PC-9 (cell line): ENCODE measurements around the gene ZNF512. TPM values are rescaled to one million over a fixed set of nuclear protein-coding genes. Genes with fewer than 3 reads are reported as not detected.
"Not testable (repeated sequence)": the region's sequence is repeated elsewhere in the genome, so short reads cannot be mapped to it uniquely, and the experiment has no call there.

Source experiments
- BruUV-seq: library from RNA; stranded (reverse); fragments of 400-500 nt; replicated peaks from 2 replicates; lab custom pipeline; 2021; lab: Mats Ljungman, UMichigan
- CTCF ChIA-PET: fragments of 300-600 bp; sonication (Branson Sonifier 250); formaldehyde crosslinking; loops from one replicate; lab custom pipeline; 2022; ENCODE audit warnings: antibody characterized with exemption; lab: Charles Lee
- POLR2A ChIA-PET: fragments of 300-600 bp; sonication (Branson Sonifier 250); formaldehyde crosslinking; loops from one replicate; lab custom pipeline; 2022; ENCODE audit warnings: antibody characterized with exemption; ENCODE audit not compliant: unreplicated experiment; lab: Charles Lee
- DNase-seq, 2 experiments: peaks; one replicate each; pipeline versions ENCODE4 v3.0.0 to v3.0.0-alpha.2; 2015 to 2022; ENCODE audit warnings: mixed read lengths in 1 of 2
- H2AFZ ChIP-seq: fragments of 200-600 bp; sonication (generic); 2 replicates; pipeline ENCODE4 v1.8.1; 2017; ENCODE audit warnings: antibody characterized with exemption
- H3F3A ChIP-seq: fragments of 200-600 bp; sonication (generic); 2 replicates; pipeline ENCODE4 v1.8.1; 2017; ENCODE audit warnings: antibody characterized with exemption, mild to moderate bottlenecking, low read depth; ENCODE audit not compliant: insufficient read depth
- H3K27ac ChIP-seq: fragments of 200-600 bp; sonication (generic); 2 replicates; pipeline ENCODE4 v1.6.1; 2016; ENCODE audit warnings: mixed run types
- H3K27me3 ChIP-seq: fragments of 200-600 bp; sonication (generic); 2 replicates; pipeline ENCODE4 v1.6.1; 2016; ENCODE audit warnings: low read depth, mixed run types; ENCODE audit not compliant: insufficient read depth
- H3K36me3 ChIP-seq: fragments of 200-600 bp; sonication (generic); 2 replicates; pipeline ENCODE4 v1.6.1; 2016; ENCODE audit warnings: low read depth, mixed run types
- H3K4me1 ChIP-seq: fragments of 200-600 bp; sonication (generic); replicated peaks from 2 replicates; pipeline ENCODE4 v1.6.1; 2016; ENCODE audit warnings: mixed run types; ENCODE audit not compliant: insufficient read depth
- H3K4me2 ChIP-seq: fragments of 200-600 bp; sonication (generic); 2 replicates; pipeline ENCODE4 v1.6.1; 2017; ENCODE audit warnings: mixed run types
- H3K4me3 ChIP-seq: fragments of 200-600 bp; sonication (generic); 2 replicates; pipeline ENCODE4 v1.6.1; 2016; ENCODE audit warnings: mixed run types
- H3K79me2 ChIP-seq: fragments of 200-600 bp; sonication (generic); 2 replicates; pipeline ENCODE4 v1.6.1; 2017; ENCODE audit warnings: low read depth, mixed run types
- H3K9me2 ChIP-seq: fragments of 200-600 bp; sonication (generic); 2 replicates; pipeline ENCODE4 v1.8.1; 2017; ENCODE audit warnings: mild to moderate bottlenecking; ENCODE audit not compliant: insufficient read depth
- H3K9me3 ChIP-seq: fragments of 200-600 bp; sonication (generic); 2 replicates; pipeline ENCODE4 v1.8.1; 2016; ENCODE audit warnings: low read depth; ENCODE audit not compliant: insufficient read depth
- H4K20me1 ChIP-seq: fragments of 200-600 bp; sonication (generic); 2 replicates; pipeline ENCODE4 v1.8.1; 2017; ENCODE audit not compliant: insufficient read depth
- EZH2 ChIP-seq: fragments of 200-600 bp; sonication (generic); IDR thresholded peaks from 2 replicates; pipeline ENCODE4 v1.8.0; 2017; ENCODE audit warnings: antibody characterized with exemption, low read depth
- intact Hi-C: fragments of 100-400 bp; cut with micrococcal nuclease; formaldehyde crosslinking; loops from one replicate; pipeline ENCODE4 v1.10.0; 2022; ENCODE audit not compliant: unreplicated experiment
- total RNA-seq: library from RNA; stranded (reverse); gene quantifications from 2 replicates; pipeline ENCODE4 v1.2.3, GENCODE V29; 2021
- TF ChIP-seq, protein P1 (sequence below): fragments of 200-600 bp; sonication (generic); conservative IDR thresholded peaks from 2 replicates; pipeline ENCODE4 v1.6.1; 2017; ENCODE audit warnings: mixed run types, antibody characterized with exemption, mild to moderate bottlenecking, moderate library complexity

Gene ZNF512
- total RNA-seq, 1 experiment from 2014 or later, result 40.6 TPM

DNA sequence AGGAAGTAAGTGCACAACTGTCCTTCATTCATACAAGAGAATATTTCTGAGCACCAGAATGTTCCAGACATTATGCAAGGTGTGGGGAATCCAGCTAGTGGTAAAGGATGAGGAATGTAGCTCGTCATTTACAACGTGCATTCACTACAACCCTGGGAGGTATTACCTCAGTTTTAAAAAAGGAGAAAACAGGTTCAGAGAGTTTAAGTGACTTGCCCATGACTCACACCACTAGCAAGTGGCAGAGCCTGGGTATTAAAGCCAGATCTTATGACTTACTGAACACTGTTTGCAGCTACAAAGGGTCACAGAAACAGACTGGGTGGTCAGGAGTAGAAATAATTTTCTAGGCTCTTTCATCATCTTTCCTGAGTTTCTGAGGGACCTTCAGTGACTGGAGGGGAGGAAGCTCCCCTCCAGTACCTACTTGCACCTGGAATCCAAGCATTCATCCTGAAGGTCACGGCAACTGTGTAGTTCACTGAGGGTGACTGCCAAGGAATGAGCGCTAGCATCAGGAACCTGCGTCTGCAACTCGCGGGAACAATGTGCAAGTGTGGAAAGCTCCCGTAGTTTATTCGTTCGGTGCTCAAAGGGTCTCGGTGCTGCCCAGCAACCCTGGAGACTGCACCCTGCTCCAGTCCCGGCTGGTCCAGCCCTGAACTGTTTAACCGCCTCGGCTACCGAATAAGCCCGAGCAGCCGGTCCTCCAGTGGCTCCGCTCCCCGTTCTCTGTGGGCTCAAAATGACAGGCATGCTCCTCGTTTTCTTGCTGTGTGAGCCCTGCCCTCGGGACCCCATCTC, 45.3 kb downstream of the ZNF512 start:
- Histone ChIP-seq H3K36me3 (peaks cover 23% of the 10 kb centered on the region; the same call in 1 of the 2 replicates), H3K27me3 (no peaks in the 10 kb centered on the region), H3K79me2 (peaks cover 12% of the 10 kb centered on the region; the same call in 1 of the 2 replicates), H3K9me3 (no peaks in the 10 kb centered on the region), H4K20me1 (no peaks in the 10 kb centered on the region), H3K27ac (peak overlapping the region; percentile 86), H3K4me1 (peaks cover 27% of the 10 kb centered on the region), H3K9me2 (no peaks in the 10 kb centered on the region), H3K4me3 (peak overlapping the region; percentile 86), H2AFZ (peak overlapping the region; percentile 88), H3F3A (peaks cover 23% of the 10 kb centered on the region; the same call in 1 of the 2 replicates), H3K4me2 (peak overlapping the region; percentile 97)
- intact Hi-C loops, result loop anchor here (1.0 to 5.0 kb wide), 5 partner anchors 139 to 306 kb away; partner anchors contain the start of genes IFT172, KRTCAP3, MPV17 and PPM1G
- TF ChIP-seq, protein P1, sequence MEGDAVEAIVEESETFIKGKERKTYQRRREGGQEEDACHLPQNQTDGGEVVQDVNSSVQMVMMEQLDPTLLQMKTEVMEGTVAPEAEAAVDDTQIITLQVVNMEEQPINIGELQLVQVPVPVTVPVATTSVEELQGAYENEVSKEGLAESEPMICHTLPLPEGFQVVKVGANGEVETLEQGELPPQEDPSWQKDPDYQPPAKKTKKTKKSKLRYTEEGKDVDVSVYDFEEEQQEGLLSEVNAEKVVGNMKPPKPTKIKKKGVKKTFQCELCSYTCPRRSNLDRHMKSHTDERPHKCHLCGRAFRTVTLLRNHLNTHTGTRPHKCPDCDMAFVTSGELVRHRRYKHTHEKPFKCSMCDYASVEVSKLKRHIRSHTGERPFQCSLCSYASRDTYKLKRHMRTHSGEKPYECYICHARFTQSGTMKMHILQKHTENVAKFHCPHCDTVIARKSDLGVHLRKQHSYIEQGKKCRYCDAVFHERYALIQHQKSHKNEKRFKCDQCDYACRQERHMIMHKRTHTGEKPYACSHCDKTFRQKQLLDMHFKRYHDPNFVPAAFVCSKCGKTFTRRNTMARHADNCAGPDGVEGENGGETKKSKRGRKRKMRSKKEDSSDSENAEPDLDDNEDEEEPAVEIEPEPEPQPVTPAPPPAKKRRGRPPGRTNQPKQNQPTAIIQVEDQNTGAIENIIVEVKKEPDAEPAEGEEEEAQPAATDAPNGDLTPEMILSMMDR, result no peak
- POLR2A ChIA-PET, result interaction anchor here (0.5 to 0.8 kb wide), 9 partner anchors 24 to 1436 kb away, joined by 3 to 7 read pairs (median 4); partner anchors contain the start of gene NRBP1
- DNase-seq, result peak; percentile 34 to 97
- TSS peak; percentile 69 for BruUV-seq
- CTCF ChIA-PET, result interaction anchor here (1.4 kb wide), 1 partner anchor 55 kb away, joined by 3 read pairs; no protein-coding TSS in a partner anchor

GRCh38 chr2:27628767-27629709, 46.2 kb downstream of the ZNF512 start, which contains the start of the genes CCDC121 and GPN1:
TSS of gene CCDC121 (minus strand) at chr2:27629012. CDS start at chr2:27627799, 1,213 bp downstream.
TSS of gene GPN1 (plus strand) at chr2:27629050. CDS start at chr2:27629059, 9 bp downstream.
- Histone ChIP-seq H3K4me3 (peak within 1 kb of the TSS; percentile 86), H3K79me2 (peaks cover 12% of the 10 kb centered on the region; the same call in 1 of the 2 replicates), H3K27ac (peak within 1 kb of the TSS; percentile 86), H3F3A (peaks cover 23% of the 10 kb centered on the region; the same call in 1 of the 2 replicates), H3K9me2 (no peaks in the 10 kb centered on the region), H3K27me3 (no peaks in the 10 kb centered on the region), H3K4me1 (peaks cover 27% of the 10 kb centered on the region), H3K4me2 (peak within 1 kb of the TSS; percentile 97), H3K9me3 (no peaks in the 10 kb centered on the region), H2AFZ (peak within 1 kb of the TSS; percentile 88), H4K20me1 (no peaks in the 10 kb centered on the region), H3K36me3 (peaks cover 15% of the 10 kb centered on the region; the same call in 1 of the 2 replicates)
- CTCF ChIA-PET, result interaction anchor here (0.6 to 1.4 kb wide), 2 partner anchors 54 to 187 kb away, joined by 3 to 4 read pairs; no protein-coding TSS in a partner anchor
- DNase-seq, result peak; percentile 89 to 91
- BruUV-seq, result no TSS peak
- intact Hi-C loops, result loop anchor here (1.0 to 5.0 kb wide), 5 partner anchors 140 to 307 kb away; partner anchors contain the start of genes IFT172, KRTCAP3, MPV17 and PPM1G
- no peak for TF ChIP-seq EZH2
- TF ChIP-seq, protein P1, result no peak
- POLR2A ChIA-PET, result interaction anchor here (0.6 to 0.8 kb wide), 3 partner anchors 29 to 200 kb away, joined by 3 to 4 read pairs (median 3); partner anchors contain the start of gene NRBP1

GRCh38 chr2:27630257-27630656, 47.4 kb downstream of the ZNF512 start:
- DNase-seq, H3K9me2 ChIP-seq, POLR2A ChIA-PET, H4K20me1 ChIP-seq, H3K27ac ChIP-seq, H3K4me3 ChIP-seq, BruUV-seq, H3K9me3 ChIP-seq, intact Hi-C loops, H3K27me3 ChIP-seq, H2AFZ ChIP-seq: not testable (repeated sequence)
- H3K4me1 ChIP-seq, result peaks cover 27% of the 10 kb centered on the region
- H3K36me3 ChIP-seq, result peaks cover 19% of the 10 kb centered on the region
- peaks cover 23% of the 10 kb centered on the region; the same call in 1 of the 2 replicates for H3F3A ChIP-seq
- H3K79me2 ChIP-seq, result peaks cover 12% of the 10 kb centered on the region; the same call in 1 of the 2 replicates
- CTCF ChIA-PET, result interaction anchor here (0.6 kb wide), 1 partner anchor 565 kb away, joined by 5 read pairs; no protein-coding TSS in a partner anchor
- peak overlapping the region; percentile 97 for H3K4me2 ChIP-seq
